ENCODE data around the gene TLR7.

TLR7 gene

GRCh38 chrX:12906046-12906761 is 39.3 kb downstream of the TLR7 start, which contains the start of gene TLR8 (continued):
- TF ChIP-seq TSHZ1 (tag by site-specific recombination; IDR thresholded peaks at IDR 0.05; ENCODE audit: borderline replicate concordance) (no peak), ZBTB48 (tag by site-specific recombination; IDR thresholded peaks at IDR 0.05) (no peak), OSR2 (tag by site-specific recombination; IDR thresholded peaks at IDR 0.05) (no peak), ZNF202 (tag by site-specific recombination; IDR thresholded peaks at IDR 0.05; ENCODE audit: borderline replicate concordance) (no peak), ZBTB21 (tag by site-specific recombination; IDR thresholded peaks at IDR 0.05) (no peak)
- TF ChIP-seq, protein P1, sequence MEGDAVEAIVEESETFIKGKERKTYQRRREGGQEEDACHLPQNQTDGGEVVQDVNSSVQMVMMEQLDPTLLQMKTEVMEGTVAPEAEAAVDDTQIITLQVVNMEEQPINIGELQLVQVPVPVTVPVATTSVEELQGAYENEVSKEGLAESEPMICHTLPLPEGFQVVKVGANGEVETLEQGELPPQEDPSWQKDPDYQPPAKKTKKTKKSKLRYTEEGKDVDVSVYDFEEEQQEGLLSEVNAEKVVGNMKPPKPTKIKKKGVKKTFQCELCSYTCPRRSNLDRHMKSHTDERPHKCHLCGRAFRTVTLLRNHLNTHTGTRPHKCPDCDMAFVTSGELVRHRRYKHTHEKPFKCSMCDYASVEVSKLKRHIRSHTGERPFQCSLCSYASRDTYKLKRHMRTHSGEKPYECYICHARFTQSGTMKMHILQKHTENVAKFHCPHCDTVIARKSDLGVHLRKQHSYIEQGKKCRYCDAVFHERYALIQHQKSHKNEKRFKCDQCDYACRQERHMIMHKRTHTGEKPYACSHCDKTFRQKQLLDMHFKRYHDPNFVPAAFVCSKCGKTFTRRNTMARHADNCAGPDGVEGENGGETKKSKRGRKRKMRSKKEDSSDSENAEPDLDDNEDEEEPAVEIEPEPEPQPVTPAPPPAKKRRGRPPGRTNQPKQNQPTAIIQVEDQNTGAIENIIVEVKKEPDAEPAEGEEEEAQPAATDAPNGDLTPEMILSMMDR (tag by site-specific recombination; IDR thresholded peaks at IDR 0.05): no peak
- TF ChIP-seq, protein P2, sequence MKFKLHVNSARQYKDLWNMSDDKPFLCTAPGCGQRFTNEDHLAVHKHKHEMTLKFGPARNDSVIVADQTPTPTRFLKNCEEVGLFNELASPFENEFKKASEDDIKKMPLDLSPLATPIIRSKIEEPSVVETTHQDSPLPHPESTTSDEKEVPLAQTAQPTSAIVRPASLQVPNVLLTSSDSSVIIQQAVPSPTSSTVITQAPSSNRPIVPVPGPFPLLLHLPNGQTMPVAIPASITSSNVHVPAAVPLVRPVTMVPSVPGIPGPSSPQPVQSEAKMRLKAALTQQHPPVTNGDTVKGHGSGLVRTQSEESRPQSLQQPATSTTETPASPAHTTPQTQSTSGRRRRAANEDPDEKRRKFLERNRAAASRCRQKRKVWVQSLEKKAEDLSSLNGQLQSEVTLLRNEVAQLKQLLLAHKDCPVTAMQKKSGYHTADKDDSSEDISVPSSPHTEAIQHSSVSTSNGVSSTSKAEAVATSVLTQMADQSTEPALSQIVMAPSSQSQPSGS (tag by site-specific recombination; IDR thresholded peaks at IDR 0.05; ENCODE audit: low read depth): no peak

- TF ChIP-seq HOXD13 (CRISPR knock-in tag; IDR thresholded peaks at IDR 0.05; ENCODE audit: borderline replicate concordance) (no peak), ZNF48 (tag by site-specific recombination; IDR thresholded peaks at IDR 0.05) (no peak), SP7 (tag by site-specific recombination; IDR thresholded peaks at IDR 0.05) (no peak), ZSCAN16 (tag by site-specific recombination; IDR thresholded peaks at IDR 0.05) (no peak), ZNF146 (tag by site-specific recombination; IDR thresholded peaks at IDR 0.05) (no peak), ZNF274 (IDR thresholded peaks at IDR 0.05; ENCODE audit: low read length) (no peak), ZNF274 (tag by site-specific recombination; IDR thresholded peaks at IDR 0.05; ENCODE audit: borderline replicate concordance) (no peak)
- Histone ChIP-seq H3K27ac (ENCODE audit: extremely low read depth, low read depth, low read length) (no peak overlapping the region), H3K4me3 (ENCODE audit: low read depth, low read length) (no peak overlapping the region), H3K36me3 (ENCODE audit: control insufficient read depth in 2 of 2, insufficient read depth in 1 of 2, low read length in 2 of 2) (no peaks in the 10 kb centered on the region), H3K4me1 (ENCODE audit: control insufficient read depth, insufficient read depth, low read length) (no peaks in the 10 kb centered on the region), H3K9me3 (ENCODE audit: control insufficient read depth, insufficient read depth, low read depth, low read length) (no peaks in the 10 kb centered on the region)
- CTCF ChIA-PET: interaction anchor here (0.7 to 1.6 kb wide), 4 partner anchors 8 to 36 kb away, joined by 4 to 5 read pairs (median 4); no protein-coding TSS in a partner anchor
- POLR2A ChIA-PET: no interaction called here
Measured at GRCh38 chrX:12910423-12911121, 43.7 kb downstream of the TLR7 start.

- no peaks in the 10 kb centered on the region for H3K4me1 ChIP-seq (ENCODE audit: control insufficient read depth, insufficient read depth, low read length)
- no peak overlapping the region for H3K4me3 ChIP-seq (ENCODE audit: low read depth, low read length)
- H3K27ac ChIP-seq (ENCODE audit: extremely low read depth, low read depth, low read length): no peak overlapping the region
- ChIA-PET POLR2A (no interaction called here), CTCF (interaction anchor here (0.7 to 1.3 kb wide), 3 partner anchors 8 to 36 kb away, joined by 4 to 5 read pairs (median 4); no protein-coding TSS in a partner anchor)
- no peak for TF ChIP-seq SALL2 (tag by site-specific recombination; IDR thresholded peaks at IDR 0.05; ENCODE audit: borderline replicate concordance)
- no peak for TF ChIP-seq YY1 (tag by site-specific recombination; IDR thresholded peaks at IDR 0.05)
- no peak for TF ChIP-seq BCL11A (tag by site-specific recombination; IDR thresholded peaks at IDR 0.05; ENCODE audit: low read depth)
- TF ChIP-seq MEIS1 (CRISPR knock-in tag; IDR thresholded peaks at IDR 0.05; ENCODE audit: borderline replicate concordance): no peak
- no peak for TF ChIP-seq ZNF580 (tag by site-specific recombination; IDR thresholded peaks at IDR 0.05)
- no peak for TF ChIP-seq ZNF140 (tag by site-specific recombination; IDR thresholded peaks at IDR 0.05)
- no peak for TF ChIP-seq ZNF777 (tag by site-specific recombination; IDR thresholded peaks at IDR 0.05; ENCODE audit: borderline replicate concordance)
- no peak for TF ChIP-seq ZNF184 (tag by site-specific recombination; IDR thresholded peaks at IDR 0.05)
- TF ChIP-seq ZNF211 (tag by site-specific recombination; IDR thresholded peaks at IDR 0.05; ENCODE audit: low read depth): no peak
- TF ChIP-seq OVOL3 (tag by site-specific recombination; IDR thresholded peaks at IDR 0.05): no peak
- TF ChIP-seq ZNF596 (tag by site-specific recombination; IDR thresholded peaks at IDR 0.05): no peak
- H3K36me3 ChIP-seq (ENCODE audit: control insufficient read depth in 2 of 2, insufficient read depth in 1 of 2, low read length in 2 of 2): no peaks in the 10 kb centered on the region
- no peaks in the 10 kb centered on the region for H3K9me3 ChIP-seq (ENCODE audit: control insufficient read depth, insufficient read depth, low read depth, low read length)
Measured at GRCh38 chrX:12911122-12911470, 44.2 kb downstream of the TLR7 start.

Data from HEK293 (cell line).